Kidney (tissue), 14 donors: ENCODE data around the gene SLC9B1. TPM values are rescaled to one million over a fixed set of nuclear protein-coding genes. Genes with fewer than 3 reads are reported as not detected.
A peak's percentile ranks its signal among the peaks of the same experiment; 100 is the strongest.

Source experiments
- DNase-seq, 5 donors: peaks; one replicate each; pipeline ENCODE4 v3.0.0-alpha.2; 2013 to 2020
- FAIRE-seq: peaks from 2 replicates; lab custom pipeline; 2012; peaks lifted over from hg19 to GRCh38; lab: Jason Lieb, UNC
- H3K27ac ChIP-seq, 2 donors: one replicate each; pipeline ENCODE4 v1.7.0; 2013; ENCODE audit warnings: low read depth in 2 of 2, low read length in 2 of 2, inconsistent platforms in 1 of 2
- H3K27me3 ChIP-seq: one replicate; pipeline ENCODE4 v1.7.1; 2013; ENCODE audit warnings: low read length, inconsistent platforms; ENCODE audit not compliant: control insufficient read depth, insufficient read depth
- H3K36me3 ChIP-seq, 3 donors: one replicate each; pipeline versions ENCODE4 v1.7.0 to v1.7.1; 2013; ENCODE audit warnings: low read length in 3 of 3, control low read depth in 1 of 3, inconsistent platforms in 1 of 3; ENCODE audit not compliant: insufficient read depth in 3 of 3, control insufficient read depth in 2 of 3
- H3K4me1 ChIP-seq, 3 donors: one replicate each; pipeline versions ENCODE4 v1.7.0 to v1.7.1; 2013; ENCODE audit warnings: low read length in 3 of 3, inconsistent platforms in 1 of 3, low read depth in 1 of 3; ENCODE audit not compliant: control insufficient read depth in 2 of 3, insufficient read depth in 2 of 3
- H3K4me3 ChIP-seq, 3 donors: one replicate each; pipeline versions ENCODE4 v1.7.0 to v1.8.1; 2013; ENCODE audit warnings: low read length in 3 of 3, control low read depth in 1 of 3, inconsistent platforms in 1 of 3
- H3K9ac ChIP-seq, 3 donors: one replicate each; pipeline versions ENCODE4 v1.7.0 to v1.7.1; 2013; ENCODE audit warnings: low read length in 3 of 3, control low read depth in 1 of 3, inconsistent platforms in 1 of 3
- H3K9me3 ChIP-seq, 3 donors: one replicate each; pipeline versions ENCODE4 v1.7.0 to v1.7.1; 2013; ENCODE audit warnings: low read length in 3 of 3, control low read depth in 1 of 3, inconsistent platforms in 1 of 3; ENCODE audit not compliant: control insufficient read depth in 2 of 3, insufficient read depth in 1 of 3
- CTCF ChIP-seq: IDR thresholded peaks from 3 replicates; pipeline ENCODE4 v1.5.1; 2012; ENCODE audit warnings: mild to moderate bottlenecking, moderate library complexity, borderline replicate concordance; ENCODE audit not compliant: insufficient read depth; ENCODE audit errors: extremely low read depth
- intact Hi-C: fragments of 100-400 bp; cut with DNase I; formaldehyde crosslinking; loops from one replicate; pipeline ENCODE4 v1.11.1; 2022
- polyA plus RNA-seq: library from polyadenylated mRNA; stranded (reverse); fragments of 350-450 nt; fragmentation: Illumina TruSeq; extraction: RNeasy Lipid Tissue Mini Kit (QIAGEN cat#74804); gene quantifications from one replicate; pipeline ENCODE4 v1.2.3, GENCODE V29; 2014; ENCODE audit warnings: low read depth, low replicate concordance; ENCODE audit not compliant: insufficient read depth
- total RNA-seq: library from RNA; stranded (reverse); fragmentation: NEBNext Ultra II Directional; extraction: Animal tissue kit (Norgen Biotek cat#: 25700); gene quantifications from one replicate; pipeline ENCODE4 v1.2.1, GENCODE V29; 2021
- donor health status: control.
- donor health status: control.
- donor health status: control.
- donor health status: control.
- donor health status: control.
- donor health status: DM: yes; HTN: yes; CAD: no.
- donor health status: Normal renal cell carcinoma (clear cell type).

Gene SLC9B1
- total and polyA plus RNA-seq, 2 donors from 2014 or later: 0.52 to 1.8 TPM

GRCh38 chr4:103036169-103036568 is 16.7 kb upstream of the SLC9B1 start:
- Histone ChIP-seq H3K4me1 (no peaks in the 10 kb centered on the region), H3K27ac (no peak overlapping the region), H3K27me3 (no peaks in the 10 kb centered on the region), H3K9ac (no peak overlapping the region), H3K9me3 (no peaks in the 10 kb centered on the region), H3K36me3 (no peaks in the 10 kb centered on the region), H3K4me3 (no peak overlapping the region)
- intact Hi-C loops: no loop called here
- DNase-seq (no peak), FAIRE-seq (no peak)
- no peak for TF ChIP-seq CTCF

DNA sequence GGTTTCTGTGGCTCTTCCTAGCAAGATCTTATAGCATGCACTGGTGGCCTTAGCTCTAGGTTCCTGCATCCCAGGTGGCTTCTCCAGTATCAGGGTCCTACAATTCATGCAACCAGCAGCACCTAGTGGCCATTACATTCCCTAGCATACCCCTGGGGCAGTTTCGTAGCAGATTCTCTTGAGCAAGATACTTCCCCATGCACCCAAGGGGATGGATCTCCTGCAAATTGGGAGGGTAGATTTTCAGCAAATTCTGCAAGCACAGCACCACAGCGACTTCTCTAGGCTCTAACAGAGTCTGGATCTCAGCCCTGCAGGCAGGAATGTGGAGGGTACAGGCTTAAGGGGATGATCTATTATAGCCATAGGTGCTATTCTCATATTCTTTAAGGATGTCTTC is 13.1 kb upstream of the SLC9B1 start:
- H3K9me3 ChIP-seq: no peaks in the 10 kb centered on the region
- DNase-seq (peak in 3 of 5 donors; percentile 11 to 32 (median 12)), FAIRE-seq (no peak)
- no peaks in the 10 kb centered on the region for H3K27me3 ChIP-seq
- H3K36me3 ChIP-seq: no peaks in the 10 kb centered on the region
- no peak overlapping the region for H3K4me3 ChIP-seq
- no peak overlapping the region for H3K9ac ChIP-seq
- intact Hi-C loops: no loop called here
- no peak overlapping the region for H3K27ac ChIP-seq
- H3K4me1 ChIP-seq: no peaks in the 10 kb centered on the region
- peak; percentile 50 for TF ChIP-seq CTCF

- Histone ChIP-seq H3K36me3 (no peaks in the 10 kb centered on the region), H3K9me3 (no peaks in the 10 kb centered on the region), H3K4me3 (no peak overlapping the region), H3K27ac (no peak overlapping the region), H3K27me3 (no peaks in the 10 kb centered on the region), H3K9ac (no peak overlapping the region), H3K4me1 (no peaks in the 10 kb centered on the region)
- DNase-seq (no peak), FAIRE-seq (no peak)
- intact Hi-C loops: no loop called here
- TF ChIP-seq CTCF: no peak
These were observed 11.3 kb upstream of the SLC9B1 start for GRCh38 chr4:103030791-103031190.

DNA sequence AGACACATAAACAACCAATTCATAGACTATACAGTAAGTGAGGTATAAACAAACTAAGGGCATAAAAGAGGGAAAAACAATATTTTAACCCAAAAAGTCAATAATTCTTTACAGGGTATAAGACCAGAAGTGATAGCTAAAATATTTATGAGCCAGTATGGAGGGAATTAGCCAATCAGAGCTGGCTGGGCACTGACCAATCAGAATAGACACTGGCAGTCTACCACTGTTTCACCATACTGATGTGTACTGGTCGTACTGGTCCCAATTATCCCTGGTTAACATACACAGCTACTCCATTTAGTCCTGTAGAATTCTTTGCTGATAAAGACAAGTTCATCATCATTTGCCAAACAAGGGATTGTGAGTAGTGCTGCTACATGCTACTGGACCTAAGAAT is 9.8 kb upstream of the SLC9B1 start:
- no peak for TF ChIP-seq CTCF
- no peak overlapping the region for H3K4me3 ChIP-seq
- no peak overlapping the region for H3K27ac ChIP-seq
- H3K27me3 ChIP-seq: no peaks in the 10 kb centered on the region
- H3K9me3 ChIP-seq: no peaks in the 10 kb centered on the region
- H3K36me3 ChIP-seq: no peaks in the 10 kb centered on the region
- no peak overlapping the region for H3K9ac ChIP-seq
- H3K4me1 ChIP-seq: no peaks in the 10 kb centered on the region
- FAIRE-seq: no peak
- DNase-seq: no peak
- intact Hi-C loops: no loop called here
